Tibial artery (tissue), 4 donors: Measurements from ENCODE around the gene CDX2.

ENCODE experiments used
- DNase-seq, 2 donors: peaks; one replicate each; pipeline ENCODE4 v3.0.0-alpha.2; 2019
- H3K27ac ChIP-seq, 2 donors: fragments of 200-600 bp; sonication (generic) in 1 of 2; 1 replicate in 1 of 2; 2 replicates in 1 of 2; pipeline ENCODE4 v1.5.1; 2018 to 2019; ENCODE audit warnings: mild to moderate bottlenecking in 1 of 2
- H3K27me3 ChIP-seq, 2 donors: fragments of 200-600 bp; sonication (generic) in 1 of 2; one replicate each; pipeline versions ENCODE4 v1.5.1 to v1.6.0; 2016 to 2019
- H3K36me3 ChIP-seq, 3 donors: fragments of 200-600 bp; sonication (generic) in 2 of 3; one replicate each; pipeline ENCODE4 v1.5.1; 2016 to 2019; ENCODE audit warnings: mild to moderate bottlenecking in 2 of 3
- H3K4me1 ChIP-seq, 4 donors: fragments of 200-600 bp; sonication (generic) in 2 of 4; 1 replicate in 3 of 4; 2 replicates in 1 of 4; pipeline ENCODE4 v1.5.1; 2016 to 2019
- H3K4me3 ChIP-seq, 2 donors: fragments of 200-600 bp; sonication (generic) in 1 of 2; 1 replicate in 1 of 2; 2 replicates in 1 of 2; pipeline ENCODE4 v1.5.1; 2018 to 2019; ENCODE audit warnings: mild to moderate bottlenecking in 2 of 2
- H3K9me3 ChIP-seq, 3 donors: fragments of 200-600 bp; sonication (generic) in 1 of 3; one replicate each; pipeline ENCODE4 v1.5.1; 2016 to 2019
- intact Hi-C: fragments of 100-400 bp; cut with DNase I; formaldehyde crosslinking; loops from one replicate; pipeline ENCODE4 v1.15.0; 2023; ENCODE audit warnings: low total_unique reads
- TF ChIP-seq, protein P1 (sequence below), 2 experiments: fragments of 200-600 bp in 1 of 2; fragments of 450-650 bp in 1 of 2; IDR thresholded peaks; one replicate each; pipeline ENCODE4 v1.5.1; 2017 to 2019; ENCODE audit warnings: antibody characterized with exemption in 2 of 2, mild to moderate bottlenecking in 1 of 2, moderate library complexity in 1 of 2

The CDX2 gene

GRCh38 chr13:27927444-27928352, 41.4 kb downstream of the CDX2 start:
- Histone ChIP-seq H3K4me3 (no peak overlapping the region), H3K4me1 (peaks cover 0 to 27% (median 14%) of the 10 kb centered on the region in 4 donors), H3K27ac (no peak overlapping the region), H3K36me3 (no peaks in the 10 kb centered on the region), H3K27me3 (peaks cover 0 to 88% of the 10 kb centered on the region in 2 donors), H3K9me3 (no peaks in the 10 kb centered on the region)
- no peak for DNase-seq
- intact Hi-C loops: no loop called here
- TF ChIP-seq, protein P1, sequence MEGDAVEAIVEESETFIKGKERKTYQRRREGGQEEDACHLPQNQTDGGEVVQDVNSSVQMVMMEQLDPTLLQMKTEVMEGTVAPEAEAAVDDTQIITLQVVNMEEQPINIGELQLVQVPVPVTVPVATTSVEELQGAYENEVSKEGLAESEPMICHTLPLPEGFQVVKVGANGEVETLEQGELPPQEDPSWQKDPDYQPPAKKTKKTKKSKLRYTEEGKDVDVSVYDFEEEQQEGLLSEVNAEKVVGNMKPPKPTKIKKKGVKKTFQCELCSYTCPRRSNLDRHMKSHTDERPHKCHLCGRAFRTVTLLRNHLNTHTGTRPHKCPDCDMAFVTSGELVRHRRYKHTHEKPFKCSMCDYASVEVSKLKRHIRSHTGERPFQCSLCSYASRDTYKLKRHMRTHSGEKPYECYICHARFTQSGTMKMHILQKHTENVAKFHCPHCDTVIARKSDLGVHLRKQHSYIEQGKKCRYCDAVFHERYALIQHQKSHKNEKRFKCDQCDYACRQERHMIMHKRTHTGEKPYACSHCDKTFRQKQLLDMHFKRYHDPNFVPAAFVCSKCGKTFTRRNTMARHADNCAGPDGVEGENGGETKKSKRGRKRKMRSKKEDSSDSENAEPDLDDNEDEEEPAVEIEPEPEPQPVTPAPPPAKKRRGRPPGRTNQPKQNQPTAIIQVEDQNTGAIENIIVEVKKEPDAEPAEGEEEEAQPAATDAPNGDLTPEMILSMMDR (IDR thresholded peaks at IDR 0.05): no peak

GRCh38 chr13:27926644-27927434, 42.3 kb downstream of the CDX2 start:
- peaks cover 0 to 96% of the 10 kb centered on the region in 2 donors for H3K27me3 ChIP-seq
- peaks cover 0 to 34% (median 17%) of the 10 kb centered on the region in 4 donors for H3K4me1 ChIP-seq
- H3K27ac ChIP-seq: no peak overlapping the region
- DNase-seq: no peak
- no peak overlapping the region for H3K4me3 ChIP-seq
- no peaks in the 10 kb centered on the region for H3K9me3 ChIP-seq
- no peaks in the 10 kb centered on the region for H3K36me3 ChIP-seq
- TF ChIP-seq, protein P1 (IDR thresholded peaks at IDR 0.05): no peak
- intact Hi-C loops: no loop called here

- no peak overlapping the region for H3K27ac ChIP-seq
- intact Hi-C loops: no loop called here
Measured at GRCh38 chr13:27925220-27925991, 43.7 kb downstream of the CDX2 start.

DNA sequence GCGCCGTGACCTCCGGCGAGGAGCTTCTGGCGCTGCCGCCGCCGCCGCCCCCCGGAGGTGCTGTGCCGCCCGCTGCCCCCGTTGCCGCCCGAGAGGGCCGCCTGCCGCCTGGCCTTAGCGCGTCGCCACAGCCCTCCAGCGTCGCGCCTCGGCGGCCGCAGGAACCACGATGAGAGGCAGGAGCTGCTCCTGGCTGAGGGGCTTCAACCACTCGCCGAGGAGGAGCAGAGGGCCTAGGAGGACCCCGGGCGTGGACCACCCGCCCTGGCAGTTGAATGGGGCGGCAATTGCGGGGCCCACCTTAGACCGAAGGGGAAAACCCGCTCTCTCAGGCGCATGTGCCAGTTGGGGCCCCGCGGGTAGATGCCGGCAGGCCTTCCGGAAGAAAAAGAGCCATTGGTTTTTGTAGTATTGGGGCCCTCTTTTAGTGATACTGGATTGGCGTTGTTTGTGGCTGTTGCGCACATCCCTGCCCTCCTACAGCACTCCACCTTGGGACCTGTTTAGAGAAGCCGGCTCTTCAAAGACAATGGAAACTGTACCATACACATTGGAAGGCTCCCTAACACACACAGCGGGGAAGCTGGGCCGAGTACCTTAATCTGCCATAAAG, 44.5 kb downstream of the CDX2 start:
- Histone ChIP-seq H3K27me3 (peaks cover 0 to 100% of the 10 kb centered on the region in 2 donors), H3K9me3 (no peaks in the 10 kb centered on the region), H3K36me3 (no peaks in the 10 kb centered on the region), H3K4me3 (no peak overlapping the region), H3K4me1 (peaks cover 0 to 56% (median 39%) of the 10 kb centered on the region in 4 donors), H3K27ac (no peak overlapping the region)
- no peak for DNase-seq
- intact Hi-C loops: no loop called here
- TF ChIP-seq, protein P1 (IDR thresholded peaks at IDR 0.05): no peak

More at GRCh38 chr13:27925220-27925991, 43.7 kb downstream of the CDX2 start:
- DNase-seq: no peak
- no peaks in the 10 kb centered on the region for H3K36me3 ChIP-seq
- peaks cover 0 to 48% (median 31%) of the 10 kb centered on the region in 4 donors for H3K4me1 ChIP-seq
- TF ChIP-seq, protein P1 (IDR thresholded peaks at IDR 0.05): no peak
- H3K4me3 ChIP-seq: no peak overlapping the region
- peaks cover 0 to 100% of the 10 kb centered on the region in 2 donors for H3K27me3 ChIP-seq
- no peaks in the 10 kb centered on the region for H3K9me3 ChIP-seq
